Lung (tissue), 12 donors: ENCODE measurements around the gene ASCL2. TPM values are rescaled to one million over a fixed set of nuclear protein-coding genes. Genes with fewer than 3 reads are reported as not detected.

Experiments used
- ATAC-seq: fragments of 200-7000 bp; cut with Tn5 transposase; one replicate; pipeline ENCODE4 v1.9.1; 2020; ENCODE audit warnings: moderate number of reproducible peaks; ENCODE audit not compliant: insufficient read depth, low FRiP score
- DNase-seq, 3 donors: peaks; one replicate each; pipeline ENCODE4 v3.0.0-alpha.2; 2013 to 2017
- H3K27ac ChIP-seq, 2 donors: one replicate each; pipeline ENCODE4 v1.5.1; 2013; ENCODE audit warnings: mild to moderate bottlenecking in 2 of 2, moderate library complexity in 2 of 2, control low read depth in 1 of 2, inconsistent platforms in 1 of 2, low read depth in 1 of 2, low read length in 1 of 2
- H3K27me3 ChIP-seq, 3 donors: one replicate each; pipeline ENCODE4 v1.5.1; 2013; ENCODE audit warnings: low read length in 2 of 3; ENCODE audit not compliant: control insufficient read depth in 3 of 3, insufficient read depth in 3 of 3
- H3K36me3 ChIP-seq, 4 donors: one replicate each; pipeline ENCODE4 v1.5.1; 2013; ENCODE audit warnings: low read length in 4 of 4, mild to moderate bottlenecking in 1 of 4, moderate library complexity in 1 of 4; ENCODE audit not compliant: control insufficient read depth in 4 of 4, insufficient read depth in 4 of 4
- H3K4me1 ChIP-seq, 5 donors: one replicate each; pipeline ENCODE4 v1.5.1; 2013; ENCODE audit warnings: low read length in 5 of 5, mild to moderate bottlenecking in 2 of 5, moderate library complexity in 1 of 5; ENCODE audit not compliant: control insufficient read depth in 5 of 5, insufficient read depth in 5 of 5
- H3K4me3 ChIP-seq: one replicate; pipeline ENCODE4 v1.5.1; 2013; ENCODE audit warnings: mild to moderate bottlenecking, control low read depth, moderate library complexity
- H3K9ac ChIP-seq, 2 donors: one replicate each; pipeline ENCODE4 v1.5.1; 2013; ENCODE audit warnings: low read length in 2 of 2, control low read depth in 1 of 2; ENCODE audit not compliant: insufficient read depth in 1 of 2
- H3K9me3 ChIP-seq, 4 donors: one replicate each; pipeline ENCODE4 v1.5.1; 2013; ENCODE audit warnings: low read length in 3 of 4, mild to moderate bottlenecking in 1 of 4, moderate library complexity in 1 of 4; ENCODE audit not compliant: control insufficient read depth in 4 of 4, insufficient read depth in 3 of 4
- WGBS, 2 donors: extraction: QIAGEN DNeasy Blood & Tissue Kit; methylation state at CpG; one replicate each; pipeline ENCODE4 v1.1.7; 2013; 5-methylcytosine and 5-hydroxymethylcytosine counted together
- polyA plus RNA-seq, 2 donors: library from polyadenylated mRNA; stranded (reverse); fragments of 200-250 nt; gene quantifications; one replicate each; pipeline ENCODE4 v1.2.1, GENCODE V29; 2013
- total RNA-seq, 2 donors: library from RNA; depleted of rRNA in 1 of 2; stranded (reverse); fragments of >200 nt in 1 of 2; gene quantifications; one replicate each; pipeline ENCODE4 v1.2.1, GENCODE V29; 2014 to 2021
- TF ChIP-seq, protein P1 (sequence below): IDR thresholded peaks from 2 replicates; pipeline ENCODE4 v1.5.1; 2012; ENCODE audit warnings: mild to moderate bottlenecking; ENCODE audit errors: control extremely low read depth, extremely low read depth
- donor health status: control.
- donor health status: control.
- donor health status: Bipolar disorder and iron deficiency.
- donor health status: healthy.
- donor health status: DM: yes; HTN: yes; CAD: no.

The ASCL2 gene
- total and polyA plus RNA-seq, 4 donors: 0.94 to 2.4 (median 2.2) TPM; not detected in 1

DNA sequence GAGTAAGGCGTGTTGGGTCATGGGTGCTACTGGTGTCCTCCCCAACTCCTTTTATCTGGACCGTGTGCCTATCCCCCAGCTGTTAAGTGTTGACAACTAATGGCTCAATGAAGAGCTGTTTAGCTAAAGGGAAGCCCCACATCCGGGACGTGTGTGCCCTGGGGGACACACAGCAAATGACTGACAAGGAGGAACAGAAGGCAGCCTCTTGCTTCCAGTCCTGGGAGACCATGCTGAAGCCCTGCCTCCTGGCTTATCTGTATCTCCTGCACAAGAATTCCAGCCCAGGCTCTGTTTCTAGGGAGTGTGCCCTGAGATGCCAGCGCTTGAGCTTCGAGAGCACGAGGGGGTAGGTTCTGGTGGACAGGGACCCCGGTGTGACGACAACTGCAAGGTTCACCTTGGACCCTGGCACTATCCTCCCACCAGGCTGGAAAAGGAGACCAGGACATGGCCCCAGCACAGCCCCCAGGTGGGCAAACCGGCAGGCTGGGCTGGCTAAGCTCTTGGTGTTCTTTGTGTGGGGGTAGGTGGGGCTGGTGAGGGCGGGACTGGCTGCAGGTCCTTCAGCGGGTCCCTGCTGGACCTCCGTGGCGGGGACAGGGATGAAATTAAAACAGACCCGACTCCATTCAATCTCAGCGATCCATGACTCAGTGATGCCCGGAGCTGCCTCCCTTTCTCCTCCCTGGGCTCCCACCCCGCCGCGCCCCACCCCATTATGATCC is 21.0 kb downstream of the ASCL2 start:
- no peak overlapping the region for H3K27ac ChIP-seq
- H3K9ac ChIP-seq: no peak overlapping the region
- peaks cover 0 to 3% (median 0%) of the 10 kb centered on the region in 3 donors for H3K27me3 ChIP-seq
- TF ChIP-seq, protein P1, sequence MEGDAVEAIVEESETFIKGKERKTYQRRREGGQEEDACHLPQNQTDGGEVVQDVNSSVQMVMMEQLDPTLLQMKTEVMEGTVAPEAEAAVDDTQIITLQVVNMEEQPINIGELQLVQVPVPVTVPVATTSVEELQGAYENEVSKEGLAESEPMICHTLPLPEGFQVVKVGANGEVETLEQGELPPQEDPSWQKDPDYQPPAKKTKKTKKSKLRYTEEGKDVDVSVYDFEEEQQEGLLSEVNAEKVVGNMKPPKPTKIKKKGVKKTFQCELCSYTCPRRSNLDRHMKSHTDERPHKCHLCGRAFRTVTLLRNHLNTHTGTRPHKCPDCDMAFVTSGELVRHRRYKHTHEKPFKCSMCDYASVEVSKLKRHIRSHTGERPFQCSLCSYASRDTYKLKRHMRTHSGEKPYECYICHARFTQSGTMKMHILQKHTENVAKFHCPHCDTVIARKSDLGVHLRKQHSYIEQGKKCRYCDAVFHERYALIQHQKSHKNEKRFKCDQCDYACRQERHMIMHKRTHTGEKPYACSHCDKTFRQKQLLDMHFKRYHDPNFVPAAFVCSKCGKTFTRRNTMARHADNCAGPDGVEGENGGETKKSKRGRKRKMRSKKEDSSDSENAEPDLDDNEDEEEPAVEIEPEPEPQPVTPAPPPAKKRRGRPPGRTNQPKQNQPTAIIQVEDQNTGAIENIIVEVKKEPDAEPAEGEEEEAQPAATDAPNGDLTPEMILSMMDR: no peak
- no peak overlapping the region for H3K4me3 ChIP-seq
- WGBS, 2 donors: 84 to 88% methylated on average over 14 to 20 of the region's 20 CpGs
- H3K4me1 ChIP-seq: no peaks in the 10 kb centered on the region
- ATAC-seq (no peak), DNase-seq (no peak)
- H3K9me3 ChIP-seq: no peaks in the 10 kb centered on the region
- H3K36me3 ChIP-seq: no peaks in the 10 kb centered on the region

DNA sequence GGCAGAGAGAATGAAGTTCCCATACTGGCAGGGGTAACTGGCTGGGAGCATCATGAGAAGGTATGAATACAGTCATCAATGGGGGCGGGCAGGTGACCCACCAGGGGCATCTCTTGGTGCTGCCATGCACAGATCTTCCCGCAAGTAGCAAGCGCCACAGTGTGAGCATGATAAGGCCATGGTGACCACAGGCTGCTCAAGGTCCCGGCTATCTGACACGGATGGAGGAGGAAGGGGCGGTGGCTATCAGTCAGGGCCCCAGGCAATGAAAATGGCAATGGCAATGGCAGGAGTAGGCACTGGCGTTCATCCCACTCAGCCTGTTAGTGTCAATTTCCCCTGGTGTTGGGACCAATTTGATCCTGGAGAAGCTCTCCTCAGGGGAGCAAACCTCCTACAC is 21.6 kb downstream of the ASCL2 start:
- no peak for DNase-seq
- no peak for ATAC-seq

DNA sequence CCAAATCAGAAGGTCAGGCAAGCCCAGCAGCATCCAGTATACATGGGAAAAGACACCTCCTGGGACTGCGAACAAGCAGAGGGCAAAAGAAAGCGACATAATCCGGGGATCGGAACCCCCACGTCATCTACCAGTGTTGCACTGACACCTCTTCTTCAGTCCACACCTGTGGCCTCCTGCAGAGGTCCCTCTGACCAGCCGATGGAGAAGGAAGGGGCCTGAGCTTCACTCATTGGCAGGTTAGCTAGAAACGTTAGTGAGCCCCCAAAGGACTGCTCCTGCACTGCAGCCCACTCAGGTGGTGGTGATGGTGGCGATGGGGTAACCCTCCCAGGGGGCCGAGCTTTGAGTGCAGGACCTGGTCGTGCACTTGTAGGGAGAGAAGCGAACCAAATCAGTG is 22.1 kb downstream of the ASCL2 start:
- H3K4me3 ChIP-seq: no peak overlapping the region
- H3K27ac ChIP-seq: no peak overlapping the region
- 91 to 95% methylated on average over 11 of the region's 11 CpGs for WGBS, 2 donors
- no peak for DNase-seq
- no peak for ATAC-seq
- H3K9ac ChIP-seq: no peak overlapping the region
- TF ChIP-seq, protein P1: no peak
- H3K36me3 ChIP-seq: no peaks in the 10 kb centered on the region
- no peaks in the 10 kb centered on the region for H3K9me3 ChIP-seq
- peaks cover 0 to 1% (median 0%) of the 10 kb centered on the region in 5 donors for H3K4me1 ChIP-seq
- H3K27me3 ChIP-seq: peaks cover 0 to 5% (median 0%) of the 10 kb centered on the region in 3 donors

More for the DNA sequence above, 21.6 kb downstream of the ASCL2 start:
- TF ChIP-seq, protein P1: no peak
- Histone ChIP-seq H3K9ac (no peak overlapping the region), H3K9me3 (no peaks in the 10 kb centered on the region), H3K36me3 (no peaks in the 10 kb centered on the region), H3K4me3 (no peak overlapping the region), H3K27me3 (peaks cover 0 to 5% (median 0%) of the 10 kb centered on the region in 3 donors), H3K27ac (no peak overlapping the region), H3K4me1 (peaks cover 0 to 1% (median 0%) of the 10 kb centered on the region in 5 donors)
- WGBS, 2 donors: 93 to 94% methylated on average over 7 of the region's 7 CpGs
